ENCODE results near the gene MPP7. TPM values are rescaled to one million over a fixed set of nuclear protein-coding genes. Genes with fewer than 3 reads are reported as not detected.
A peak's percentile ranks its signal among the peaks of the same experiment; 100 is the strongest.

Gene MPP7
- total RNA-seq, 1 donor from 2014 or later, result 14.0 TPM

GRCh38 chr10:28305553-28305952 is 2.7 kb upstream of the MPP7 start:
- no peak for DNase-seq

GRCh38 chr10:28304032-28304571 is 1.2 kb upstream of the MPP7 start:
- DNase-seq, result no peak

GRCh38 chr10:28302012-28302637 is 739 bp downstream of the MPP7 start:
- peak; percentile 20 for DNase-seq

GRCh38 chr10:28300027-28300426 is 2.8 kb downstream of the MPP7 start:
- DNase-seq, result no peak

- no peak for DNase-seq
Observed at GRCh38 chr10:28298951-28299350, 3.9 kb downstream of the MPP7 start.

GRCh38 chr10:28296023-28296422 is 6.8 kb downstream of the MPP7 start:
- no peak for DNase-seq

GRCh38 chr10:28295336-28295735 is 7.5 kb downstream of the MPP7 start:
- DNase-seq, result no peak

GRCh38 chr10:28294809-28295208 is 8.1 kb downstream of the MPP7 start:
- DNase-seq, result no peak

GRCh38 chr10:28294169-28294532 is 8.7 kb downstream of the MPP7 start:
- no peak for DNase-seq

GRCh38 chr10:28293236-28294168 is 9.4 kb downstream of the MPP7 start:
- peak; percentile 13 for DNase-seq

GRCh38 chr10:28291881-28292297 is 11.0 kb downstream of the MPP7 start:
- no peak for DNase-seq

GRCh38 chr10:28285816-28286215 is 17.0 kb downstream of the MPP7 start:
- no peak for DNase-seq

- DNase-seq, result peak; percentile 57
Observed at GRCh38 chr10:28284126-28284525, 18.7 kb downstream of the MPP7 start.

- DNase-seq, result no peak
Observed at GRCh38 chr10:28283251-28283650, 19.6 kb downstream of the MPP7 start.

- DNase-seq, result no peak
Observed at GRCh38 chr10:28282336-28282735, 20.5 kb downstream of the MPP7 start.

- DNase-seq, result peak; percentile 15
Observed at GRCh38 chr10:28281726-28282315, 21.0 kb downstream of the MPP7 start.

- DNase-seq, result no peak
Observed at GRCh38 chr10:28280652-28281051, 22.2 kb downstream of the MPP7 start.

- DNase-seq, result no peak
Observed at GRCh38 chr10:28279878-28280277, 23.0 kb downstream of the MPP7 start.

GRCh38 chr10:28278842-28279241 is 24.0 kb downstream of the MPP7 start:
- no peak for DNase-seq

GRCh38 chr10:28276384-28276783 is 26.5 kb downstream of the MPP7 start:
- no peak for DNase-seq

- DNase-seq, result no peak
Observed at GRCh38 chr10:28274475-28274874, 28.4 kb downstream of the MPP7 start.

- no peak for DNase-seq
Observed at GRCh38 chr10:28273343-28273742, 29.5 kb downstream of the MPP7 start.

- DNase-seq, result no peak
Observed at GRCh38 chr10:28269842-28270456, 32.9 kb downstream of the MPP7 start.

Data from tongue (tissue), 2 donors.